Left lung (tissue), 10 donors: Measurements from ENCODE around the gene GBGT1. TPM values are rescaled to one million over a fixed set of nuclear protein-coding genes. Genes with fewer than 3 reads are reported as not detected.

ENCODE experiments used
- ATAC-seq: fragments of 200-7000 bp; cut with Tn5 transposase; one replicate; pipeline ENCODE4 v1.9.1; 2020; ENCODE audit warnings: moderate library complexity
- DNase-seq, 4 donors: peaks; one replicate each; pipeline ENCODE4 v3.0.0-alpha.2; 2013 to 2020
- H3K27ac ChIP-seq, 2 donors: fragments of 200-600 bp; sonication (generic) in 1 of 2; one replicate each; pipeline versions ENCODE4 v1.5.0 to v1.8.0; 2020 to 2021
- H3K27me3 ChIP-seq, 2 donors: fragments of 200-600 bp; sonication (generic) in 1 of 2; one replicate each; pipeline versions ENCODE4 v1.5.0 to v1.8.0; 2020 to 2021
- H3K36me3 ChIP-seq, 2 donors: fragments of 200-600 bp; sonication (generic) in 1 of 2; one replicate each; pipeline versions ENCODE4 v1.5.0 to v1.8.0; 2020 to 2021
- H3K4me1 ChIP-seq, 2 donors: fragments of 200-600 bp; one replicate each; pipeline ENCODE4 v1.8.0; 2021
- H3K4me3 ChIP-seq, 2 donors: fragments of 200-600 bp; sonication (generic) in 1 of 2; one replicate each; pipeline versions ENCODE4 v1.5.0 to v1.8.0; 2020 to 2021; ENCODE audit warnings: mild to moderate bottlenecking in 1 of 2
- H3K9me3 ChIP-seq, 2 donors: fragments of 200-600 bp; sonication (generic) in 1 of 2; one replicate each; pipeline versions ENCODE4 v1.5.0 to v1.8.0; 2020 to 2021
- CTCF ChIP-seq, 2 donors: fragments of 200-600 bp; sonication (generic) in 1 of 2; IDR thresholded peaks; one replicate each; pipeline versions ENCODE4 v1.5.0 to v1.8.0; 2021; ENCODE audit warnings: antibody characterized with exemption in 2 of 2
- intact Hi-C, 2 donors: fragments of 100-400 bp; cut with DNase I; formaldehyde crosslinking; loops; one replicate each; pipeline versions ENCODE4 v1.11.2 to v1.14.2; 2022
- polyA plus RNA-seq, 6 donors: library from polyadenylated mRNA; unstranded; fragments of 120-200 nt; gene quantifications; one replicate each; pipeline ENCODE4 v1.2.1, GENCODE V29; 2013; ENCODE audit not compliant: insufficient read length in 6 of 6
- total RNA-seq, 2 donors: library from RNA; stranded (reverse); fragmentation: NEBNext Ultra II Directional; extraction: Animal tissue kit (Norgen Biotek cat#: 25700); gene quantifications; one replicate each; pipeline ENCODE4 v1.2.1, GENCODE V29; 2021
- donor health status: DM: no; HTN: yes; CAD: no.
- donor health status: DM: no; HTN: no; CAD: no.

The GBGT1 gene
- total and polyA plus RNA-seq, 8 donors: 2.7 to 45.1 (median 4.9) TPM

GRCh38 chr9:133137451-133138231 is 26.1 kb downstream of the GBGT1 start:
- TF ChIP-seq CTCF (IDR thresholded peaks at IDR 0.05): no peak
- intact Hi-C loops: no loop called here
- Histone ChIP-seq H3K27me3 (no peaks in the 10 kb centered on the region), H3K4me1 (peaks cover 46 to 78% of the 10 kb centered on the region in 2 donors), H3K4me3 (no peak overlapping the region), H3K36me3 (no peaks in the 10 kb centered on the region), H3K27ac (peak overlapping the region; percentile 51 to 63), H3K9me3 (no peaks in the 10 kb centered on the region)
- peak; percentile 17 for ATAC-seq
- no peak for DNase-seq

- TF ChIP-seq CTCF (IDR thresholded peaks at IDR 0.05): no peak
- H3K4me3 ChIP-seq: no peak overlapping the region
- H3K27ac ChIP-seq: peak overlapping the region; percentile 86 to 87
- peak; percentile 50 for ATAC-seq
- H3K36me3 ChIP-seq: no peaks in the 10 kb centered on the region
- peak in 2 of 4 donors; percentile 79 to 90 for DNase-seq
- intact Hi-C loops: no loop called here
- H3K4me1 ChIP-seq: peaks cover 44 to 77% of the 10 kb centered on the region in 2 donors
- H3K9me3 ChIP-seq: no peaks in the 10 kb centered on the region
- H3K27me3 ChIP-seq: no peaks in the 10 kb centered on the region
These were observed 28.5 kb downstream of the GBGT1 start for GRCh38 chr9:133135146-133135745.

GRCh38 chr9:133134388-133135145 is 29.1 kb downstream of the GBGT1 start:
- Histone ChIP-seq H3K36me3 (no peaks in the 10 kb centered on the region), H3K4me1 (peaks cover 44 to 77% of the 10 kb centered on the region in 2 donors), H3K9me3 (no peaks in the 10 kb centered on the region), H3K27me3 (no peaks in the 10 kb centered on the region), H3K4me3 (no peak overlapping the region), H3K27ac (peak overlapping the region; percentile 86 to 87)
- ATAC-seq (no peak), DNase-seq (no peak)
- no peak for TF ChIP-seq CTCF (IDR thresholded peaks at IDR 0.05)
- intact Hi-C loops: no loop called here

- Histone ChIP-seq H3K4me1 (peaks cover 44 to 77% of the 10 kb centered on the region in 2 donors), H3K27me3 (no peaks in the 10 kb centered on the region), H3K4me3 (no peak overlapping the region), H3K27ac (peak overlapping the region; percentile 86 to 87), H3K9me3 (no peaks in the 10 kb centered on the region), H3K36me3 (no peaks in the 10 kb centered on the region)
- intact Hi-C loops: no loop called here
- peak in 1 of 2 donors; percentile 7 for TF ChIP-seq CTCF (IDR thresholded peaks at IDR 0.05)
- ATAC-seq (peak; percentile 87), DNase-seq (peak in 3 of 4 donors; percentile 90 to 93 (median 93))
These were observed 29.9 kb downstream of the GBGT1 start for GRCh38 chr9:133133681-133134387.
